ENCODE measurements around the gene UNC13B. TPM values are rescaled to one million over a fixed set of nuclear protein-coding genes. Genes with fewer than 3 reads are reported as not detected.
"Not testable (repeated sequence)": the region's sequence is repeated elsewhere in the genome, so short reads cannot be mapped to it uniquely, and the experiment has no call there.

The UNC13B gene
- total RNA-seq, 1 donor from 2014 or later: 0.84 TPM

DNA sequence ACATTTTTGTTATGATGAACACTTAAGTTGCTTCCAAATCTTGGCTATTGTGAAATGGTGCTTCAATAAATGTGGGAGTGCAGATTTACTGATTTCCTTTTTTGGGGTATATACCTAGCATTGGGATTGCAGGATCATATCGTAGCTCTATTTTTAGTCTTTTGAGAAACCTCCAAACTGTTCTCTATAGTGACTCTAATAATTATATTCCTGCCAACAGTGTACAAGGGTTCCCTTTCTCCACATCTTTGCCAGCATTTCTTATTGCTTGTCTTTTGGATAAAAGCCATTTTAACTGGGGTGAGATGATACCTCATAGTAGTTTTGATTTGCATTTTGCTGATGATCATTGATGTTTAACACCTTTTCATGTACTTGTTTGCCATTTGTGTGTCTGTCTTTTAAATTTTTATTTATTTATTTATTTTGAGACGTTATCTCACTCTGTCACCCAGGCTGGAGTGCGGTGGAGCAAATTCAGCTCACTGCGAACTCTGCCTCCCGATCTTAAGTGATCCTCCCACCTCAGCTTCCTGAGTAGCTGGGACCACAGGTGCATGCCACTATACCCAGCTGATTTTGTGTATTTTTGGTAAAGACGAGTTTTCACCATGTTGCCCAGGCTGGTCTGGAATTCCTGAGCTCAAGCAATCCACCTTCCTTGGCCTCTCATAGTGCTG lies 59.0 kb downstream of the UNC13B start:
- intact Hi-C loops (cut with micrococcal nuclease): no loop called here

DNA sequence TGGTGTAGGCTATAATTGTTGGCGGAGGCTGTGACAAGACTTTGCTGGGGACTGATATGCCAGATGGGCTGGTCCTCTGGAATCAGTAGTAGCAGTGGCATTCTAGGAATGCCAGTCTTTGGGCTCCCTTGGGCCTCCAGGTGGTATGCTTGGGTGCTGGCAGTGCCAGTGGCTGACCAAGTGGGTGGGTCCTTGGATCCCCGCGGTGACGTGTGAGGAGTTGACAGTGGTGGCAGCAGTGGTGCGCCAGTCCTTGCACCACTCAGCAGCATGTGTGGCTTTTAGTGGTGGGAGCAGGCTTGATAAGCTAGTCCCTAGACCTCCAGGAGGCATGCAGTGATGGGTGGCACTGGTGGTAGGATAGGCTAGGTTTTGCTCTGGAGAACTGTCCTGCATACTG lies 63.9 kb downstream of the UNC13B start:
- intact Hi-C loops (cut with micrococcal nuclease): no loop called here

DNA sequence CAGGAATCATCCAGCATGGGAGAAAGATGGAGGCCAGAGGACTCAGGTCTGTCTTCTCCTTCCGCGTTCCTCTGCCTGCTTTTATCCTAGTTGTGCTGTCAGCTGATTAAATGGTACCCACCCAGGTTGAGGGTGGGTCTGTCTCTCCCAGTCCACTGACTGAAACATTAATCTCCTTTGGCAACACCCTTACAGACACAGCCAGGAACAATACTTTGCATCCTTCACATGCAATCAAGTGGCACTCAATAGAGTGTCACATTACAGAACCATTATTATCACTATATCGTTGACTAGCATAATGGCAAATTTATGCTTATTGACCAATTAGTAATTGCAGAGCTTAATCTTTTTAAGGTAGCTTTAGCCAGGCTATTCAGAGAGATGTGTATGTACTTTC lies 64.8 kb downstream of the UNC13B start:
- intact Hi-C loops (cut with micrococcal nuclease): no loop called here

DNA sequence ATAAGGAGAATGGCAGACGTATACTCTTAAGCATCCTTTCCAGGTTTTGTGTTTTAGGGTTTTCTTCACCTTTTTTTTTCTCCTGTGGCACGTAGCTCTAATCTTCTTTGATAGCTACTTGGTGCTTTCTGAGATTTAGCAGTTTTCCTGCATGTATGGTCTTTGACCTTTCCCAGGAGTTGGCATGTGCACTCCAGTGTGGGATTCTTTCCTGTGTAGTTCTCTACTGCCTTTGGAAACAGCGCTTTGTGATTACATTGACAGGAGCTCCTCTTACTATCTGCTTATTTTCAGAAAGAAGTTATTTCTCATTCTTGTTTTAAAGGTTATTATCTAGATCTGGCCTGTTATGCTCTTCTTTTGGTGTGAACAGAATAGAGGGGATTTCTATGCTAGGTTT lies 65.5 kb downstream of the UNC13B start:
- intact Hi-C loops (cut with micrococcal nuclease): no loop called here

DNA sequence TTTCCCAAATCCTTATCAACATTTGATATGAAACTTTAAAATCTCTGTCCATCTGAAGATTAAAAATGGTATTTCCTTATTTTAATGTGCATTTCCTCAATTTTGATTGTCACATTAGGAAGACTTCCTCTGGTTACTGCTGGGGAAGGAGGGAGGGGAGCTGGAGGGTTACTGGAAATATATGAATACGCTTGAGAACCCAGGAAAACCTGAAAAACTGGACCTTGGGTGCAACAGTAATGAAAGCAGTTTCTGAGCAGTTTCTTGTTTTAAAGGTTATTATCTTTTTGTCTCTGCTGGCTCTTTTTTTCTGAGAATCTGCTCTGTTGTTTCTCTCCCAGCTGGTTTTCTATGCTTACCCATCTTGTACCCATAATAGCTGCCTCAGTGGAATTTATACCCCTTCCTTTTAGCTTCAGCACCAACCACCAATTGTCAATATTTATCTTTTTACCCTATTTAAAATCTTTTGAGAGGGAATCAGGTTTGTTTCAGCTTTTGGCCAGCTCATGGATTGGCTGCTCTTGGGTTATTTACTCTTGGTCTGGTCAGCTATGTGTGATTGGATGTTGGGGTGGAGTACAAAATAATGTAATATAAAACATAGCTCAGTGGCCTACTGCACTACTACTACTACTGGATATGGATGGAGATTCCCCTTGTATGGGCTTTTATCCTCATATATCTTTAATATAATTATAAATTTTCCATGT lies 67.4 kb downstream of the UNC13B start:
- intact Hi-C loops (cut with micrococcal nuclease): no loop called here

DNA sequence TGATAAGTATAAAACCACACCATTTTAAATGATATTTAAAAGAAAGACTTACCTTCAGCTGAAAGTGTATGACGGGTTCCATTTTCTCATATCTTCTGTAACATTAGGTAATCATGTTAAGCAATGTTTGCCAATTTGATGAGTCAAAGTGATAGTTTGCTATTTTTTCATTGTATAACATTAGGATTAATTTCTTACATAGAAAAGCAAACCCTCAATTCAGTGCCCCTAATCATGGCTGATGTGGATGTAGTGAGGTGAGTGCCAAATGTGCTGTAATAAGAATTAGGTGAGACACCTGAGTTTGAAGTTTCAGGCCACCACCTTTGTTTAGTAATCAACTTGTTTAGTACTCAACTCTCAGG lies 68.0 kb downstream of the UNC13B start:
- intact Hi-C loops (cut with micrococcal nuclease): no loop called here

DNA sequence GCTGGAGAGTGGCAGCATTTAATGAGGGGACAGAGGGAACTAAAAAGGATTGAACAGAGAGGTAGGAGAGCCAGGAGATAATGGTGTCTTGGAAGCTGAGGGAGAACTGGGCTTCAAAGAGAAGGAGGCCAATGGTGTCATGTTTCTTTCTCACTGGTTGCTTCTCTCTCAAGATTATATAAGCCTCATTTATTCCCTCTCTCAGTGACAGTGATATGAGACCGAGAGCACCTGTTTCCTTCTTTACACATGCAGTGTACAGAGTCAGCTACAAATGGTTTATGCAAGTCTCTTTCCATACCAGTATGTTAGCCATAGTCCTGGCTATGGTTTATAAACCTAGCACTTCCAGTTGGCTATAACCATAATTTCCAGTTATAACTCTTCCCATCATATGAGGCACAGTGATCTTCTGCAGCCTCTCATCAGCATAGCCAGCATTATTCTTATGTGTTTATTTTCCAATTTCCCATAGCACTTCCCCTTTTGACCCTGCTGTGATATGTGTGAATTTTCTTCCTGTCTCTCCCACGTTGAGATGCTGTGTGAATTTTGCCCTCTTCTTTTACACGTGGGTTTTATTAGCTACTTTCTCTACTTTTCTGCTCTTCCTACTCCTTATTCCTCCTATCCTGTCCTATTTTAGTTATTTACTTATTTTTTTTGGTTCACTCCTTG lies 71.2 kb downstream of the UNC13B start:
- intact Hi-C loops (cut with micrococcal nuclease): no loop called here

DNA sequence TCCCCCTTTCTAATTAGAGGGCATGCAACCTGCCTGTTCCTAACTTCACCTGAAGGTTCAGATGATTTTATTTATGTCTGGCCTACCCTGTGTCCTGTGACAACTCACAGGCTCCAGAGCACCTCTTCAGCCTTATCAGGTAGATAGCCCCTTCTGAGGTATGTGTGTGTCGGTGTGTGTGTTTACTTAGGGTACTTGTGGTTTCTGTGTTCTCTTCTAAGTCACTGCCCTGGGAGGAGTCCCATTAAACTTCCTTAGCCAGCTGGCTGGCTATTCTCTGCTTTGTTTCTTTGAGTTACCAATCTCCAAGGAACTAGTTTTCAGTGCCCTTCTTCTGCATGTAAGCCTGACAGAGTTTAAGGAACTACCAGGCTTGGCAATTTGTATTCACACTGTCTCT lies 74.9 kb downstream of the UNC13B start:
- intact Hi-C loops (cut with micrococcal nuclease): no loop called here

DNA sequence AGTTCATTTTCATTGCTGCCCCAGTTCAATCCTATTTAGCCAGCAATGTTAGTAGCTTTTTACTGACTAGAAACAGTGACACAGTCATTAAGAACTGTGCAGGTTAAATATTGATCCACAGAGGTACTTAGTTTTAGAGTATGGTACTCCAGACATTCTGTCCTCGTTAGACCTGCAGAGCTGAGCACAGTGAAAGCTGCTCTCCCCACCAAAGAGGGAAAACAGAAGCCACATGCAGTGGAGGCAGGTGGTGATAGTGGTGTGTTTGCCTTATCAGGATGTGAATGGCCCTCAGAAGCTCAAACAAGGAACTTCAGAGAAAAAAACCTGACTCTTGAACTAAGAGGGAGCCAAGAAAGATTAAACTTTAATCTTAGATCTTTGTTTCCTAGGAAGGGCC lies 75.5 kb downstream of the UNC13B start:
- intact Hi-C loops (cut with micrococcal nuclease): no loop called here

DNA sequence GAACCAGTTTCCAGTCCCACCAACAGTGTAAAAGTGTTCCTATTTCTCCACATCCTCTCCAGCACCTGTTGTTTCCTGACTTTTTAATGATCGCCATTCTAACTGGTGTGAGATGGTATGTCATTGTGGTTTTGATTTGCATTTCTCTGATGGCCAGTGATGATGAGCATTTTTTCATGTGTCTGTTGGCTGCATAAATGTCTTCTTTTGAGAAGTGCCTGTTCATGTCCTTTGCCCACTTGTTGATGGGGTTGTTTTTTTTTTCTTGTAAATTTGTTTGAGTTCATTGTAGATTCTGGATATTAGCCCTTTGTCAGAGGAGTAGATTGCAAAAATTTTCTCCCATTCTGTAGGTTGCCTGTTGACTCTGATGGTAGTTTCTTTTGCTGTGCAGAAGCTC lies 84.1 kb downstream of the UNC13B start:
- intact Hi-C loops (cut with micrococcal nuclease): not testable (repeated sequence)

DNA sequence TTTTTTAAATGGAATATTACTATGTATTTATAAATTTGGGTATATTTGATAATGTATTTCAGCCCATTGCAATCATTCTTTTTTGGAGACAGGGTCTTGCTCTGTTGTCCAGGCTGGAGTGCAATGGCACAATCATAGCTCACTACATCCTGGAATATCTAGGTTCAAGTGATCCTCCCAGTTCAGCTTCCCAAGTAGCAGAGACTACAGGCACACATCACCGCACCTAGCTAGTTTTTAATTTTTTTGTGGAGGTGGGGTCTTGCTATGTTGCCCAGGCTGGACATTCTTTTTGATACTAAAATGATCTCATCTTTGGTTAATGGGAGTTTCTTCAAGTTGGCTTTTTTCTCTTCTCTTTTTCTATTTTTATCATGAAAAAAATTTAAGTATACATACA lies 91.3 kb downstream of the UNC13B start:
- intact Hi-C loops (cut with micrococcal nuclease): no loop called here

DNA sequence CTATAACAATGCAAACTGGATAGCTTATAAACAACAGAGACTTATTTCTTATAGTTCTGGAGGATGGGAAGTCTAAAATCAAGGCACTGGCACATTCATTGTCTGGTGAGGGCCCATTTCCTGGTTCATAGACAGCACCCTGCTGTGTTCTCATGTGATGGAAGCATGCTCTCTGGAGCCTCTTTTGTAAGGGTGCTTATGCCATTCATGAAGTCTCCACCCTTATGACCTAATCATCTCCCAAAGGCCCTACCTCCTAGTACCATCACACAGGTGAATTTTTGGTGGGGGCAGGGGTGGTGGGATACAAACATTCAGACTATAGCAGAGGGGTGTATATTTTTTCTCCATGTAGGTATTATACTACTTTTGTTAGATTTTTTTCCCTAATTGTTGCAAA lies 92.4 kb downstream of the UNC13B start:
- intact Hi-C loops (cut with micrococcal nuclease): no loop called here

DNA sequence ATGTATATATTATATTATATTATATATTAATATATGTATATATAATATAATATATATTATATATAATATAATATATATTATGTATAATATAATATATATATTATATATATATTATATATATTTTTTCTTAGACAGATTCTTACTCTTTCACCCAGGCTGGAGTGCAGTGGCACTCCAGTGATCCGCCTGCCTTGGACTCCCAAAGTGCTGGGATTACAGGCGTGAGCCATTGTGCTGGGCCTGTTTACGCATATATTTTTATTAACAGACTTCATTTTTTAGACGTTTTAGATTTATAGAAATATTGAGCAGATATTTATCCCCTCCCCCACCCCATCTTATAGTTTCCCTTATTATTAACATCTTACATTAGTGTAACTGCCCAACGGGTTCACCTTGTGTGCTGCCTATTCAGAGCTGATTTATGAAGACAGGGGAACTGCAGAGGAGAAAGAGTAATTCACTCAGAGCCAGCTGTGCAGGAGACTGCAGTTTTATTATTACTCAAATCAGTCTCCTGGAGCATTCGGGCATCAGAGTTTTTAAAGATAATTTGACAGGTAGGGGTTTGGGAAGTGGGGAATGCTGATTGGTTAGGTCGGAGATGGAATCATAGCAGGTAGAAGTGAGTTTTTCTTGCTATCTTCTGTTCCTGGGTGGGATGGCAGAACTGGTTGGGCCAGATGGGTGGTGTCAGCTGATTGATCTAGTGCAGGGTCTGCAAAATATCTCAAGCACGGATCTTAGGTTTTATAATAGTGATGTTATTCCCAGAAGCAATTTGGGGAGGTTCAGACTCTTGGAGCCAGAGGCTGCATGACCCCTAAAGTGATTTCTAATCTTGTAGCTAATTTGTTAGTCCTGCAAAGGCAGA lies 93.4 kb downstream of the UNC13B start:
- intact Hi-C loops (cut with micrococcal nuclease): no loop called here

DNA sequence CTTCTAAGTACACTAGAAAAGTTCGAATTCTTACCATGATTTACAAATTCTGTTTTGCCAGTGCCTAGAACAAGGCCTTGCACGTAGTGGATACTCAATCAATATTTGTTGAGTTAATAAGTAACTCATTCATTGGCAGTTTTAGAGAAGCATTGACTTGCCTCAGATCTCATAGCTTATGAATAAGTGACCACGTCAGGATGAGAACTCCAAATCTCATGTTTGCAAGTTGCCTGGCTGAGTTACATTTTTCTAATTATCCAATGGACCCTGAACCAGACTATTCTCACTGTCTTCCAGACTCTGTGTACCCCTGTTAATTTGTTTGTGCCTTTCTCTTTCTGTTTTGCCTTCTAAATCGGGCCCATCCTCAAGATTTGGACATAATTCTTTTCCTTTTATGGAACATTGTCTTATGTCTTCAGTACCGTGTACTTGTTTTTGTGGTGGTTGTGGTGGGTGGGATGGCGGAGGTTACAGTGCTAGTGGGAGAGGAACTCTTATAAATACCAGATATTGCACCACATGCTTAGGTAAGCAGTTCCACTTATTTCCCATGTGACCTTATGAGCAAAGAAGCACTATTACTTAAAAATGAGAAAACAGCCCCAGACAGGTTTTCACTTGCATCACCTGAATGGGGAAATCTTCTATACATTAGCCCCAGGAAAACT lies 96.3 kb downstream of the UNC13B start:
- intact Hi-C loops (cut with micrococcal nuclease): loop anchor here (2.0 kb wide), 1 partner anchor 359 kb away; no protein-coding TSS in a partner anchor

DNA sequence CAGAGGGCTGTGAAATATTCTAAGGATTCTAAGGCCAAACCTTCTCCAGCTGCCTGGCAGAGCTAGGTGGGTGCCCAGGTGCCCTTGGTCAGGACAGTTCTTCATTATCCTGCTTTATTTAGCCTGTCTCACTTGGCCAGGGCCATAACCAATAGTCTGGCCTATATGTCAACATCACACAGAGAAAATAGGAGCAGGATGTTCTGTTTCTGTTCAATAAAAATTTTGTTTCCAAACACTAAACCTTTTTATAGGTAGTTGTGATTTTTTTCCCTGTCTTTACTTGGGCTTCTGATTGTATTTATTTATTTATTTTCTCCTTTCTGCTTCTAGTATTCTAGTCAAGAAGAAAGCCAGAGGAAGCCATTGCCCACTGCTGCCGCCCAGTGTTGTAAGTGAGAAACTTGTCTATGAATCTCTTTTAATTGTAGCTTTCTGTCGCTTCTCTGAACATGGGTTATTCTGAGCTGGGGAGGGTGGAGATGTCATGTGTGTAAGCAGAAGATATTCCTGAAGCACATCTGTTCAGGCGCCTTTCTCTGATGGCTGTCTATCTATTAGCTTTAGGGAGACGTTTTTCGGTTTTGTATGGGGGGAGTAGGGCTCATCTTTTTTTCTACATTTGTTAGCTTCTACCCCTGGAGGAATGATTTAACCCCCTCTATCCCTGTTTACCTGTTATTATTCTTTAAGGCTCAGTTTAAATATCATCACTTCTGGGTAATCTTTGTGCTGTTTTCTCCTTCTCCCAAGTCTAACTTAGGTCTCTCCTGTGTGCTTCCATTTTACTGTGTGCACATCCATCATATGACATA lies 97.1 kb downstream of the UNC13B start:
- intact Hi-C loops (cut with micrococcal nuclease): loop anchor here (1.0 to 2.0 kb wide), 2 partner anchors 143 to 360 kb away; no protein-coding TSS in a partner anchor

DNA sequence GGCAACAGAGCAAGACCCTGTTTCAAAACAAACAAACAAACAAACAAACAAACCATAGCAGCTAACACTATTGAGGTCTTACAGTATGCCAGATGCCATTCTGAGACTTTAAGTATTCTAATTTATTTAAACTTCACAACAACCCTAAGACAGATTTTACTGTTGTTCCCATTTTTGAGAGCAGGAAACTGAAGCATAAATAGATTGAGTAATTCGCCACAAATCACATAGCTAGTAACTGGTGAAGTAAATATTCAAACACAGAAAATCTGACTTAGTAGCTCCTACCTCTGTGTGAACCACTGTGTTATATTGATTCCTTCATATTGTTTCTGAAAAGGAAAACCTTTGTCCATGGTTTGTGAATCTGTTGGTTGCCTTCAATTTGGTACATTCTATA lies 98.4 kb downstream of the UNC13B start:
- intact Hi-C loops (cut with micrococcal nuclease): no loop called here

DNA sequence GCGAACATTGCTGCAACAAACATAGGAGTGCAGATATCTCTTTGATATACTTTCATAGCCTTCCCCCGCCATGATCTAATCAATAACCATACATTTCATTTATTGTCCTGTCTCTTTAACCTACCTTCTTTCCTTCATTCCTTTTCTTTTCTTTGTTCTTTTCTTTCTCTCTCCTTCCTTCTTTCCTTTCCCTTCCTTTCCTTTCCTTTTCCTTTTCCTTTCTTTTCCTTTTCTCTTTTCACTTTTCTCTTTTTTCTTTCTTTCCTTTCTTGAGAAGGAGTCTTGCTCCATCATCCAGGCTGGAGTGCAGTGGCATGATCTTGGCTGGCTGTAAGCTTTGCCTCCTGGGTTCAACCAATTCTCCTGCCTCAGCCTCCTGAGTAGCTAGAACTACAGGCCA lies 100.3 kb downstream of the UNC13B start:
- intact Hi-C loops (cut with micrococcal nuclease): no loop called here

DNA sequence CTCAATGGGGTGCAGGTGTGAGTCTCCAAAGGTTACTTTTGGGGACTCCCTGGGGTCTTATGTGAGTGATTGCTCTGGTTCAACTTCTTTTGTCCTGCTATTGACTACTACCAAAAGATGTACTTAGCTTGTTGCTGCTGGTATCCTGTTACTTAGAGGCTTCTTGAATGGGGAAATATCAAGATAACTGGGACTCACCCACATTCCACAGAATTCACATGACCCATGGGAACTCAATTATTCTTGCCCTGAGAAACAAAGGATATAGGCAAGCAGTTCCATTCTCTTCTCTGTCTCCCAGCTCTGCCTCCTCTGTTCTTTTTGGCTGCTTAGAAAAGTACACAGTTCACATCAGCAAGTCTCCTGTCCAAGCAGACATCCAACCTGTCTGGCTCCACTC lies 105.9 kb downstream of the UNC13B start:
- intact Hi-C loops (cut with micrococcal nuclease): no loop called here

DNA sequence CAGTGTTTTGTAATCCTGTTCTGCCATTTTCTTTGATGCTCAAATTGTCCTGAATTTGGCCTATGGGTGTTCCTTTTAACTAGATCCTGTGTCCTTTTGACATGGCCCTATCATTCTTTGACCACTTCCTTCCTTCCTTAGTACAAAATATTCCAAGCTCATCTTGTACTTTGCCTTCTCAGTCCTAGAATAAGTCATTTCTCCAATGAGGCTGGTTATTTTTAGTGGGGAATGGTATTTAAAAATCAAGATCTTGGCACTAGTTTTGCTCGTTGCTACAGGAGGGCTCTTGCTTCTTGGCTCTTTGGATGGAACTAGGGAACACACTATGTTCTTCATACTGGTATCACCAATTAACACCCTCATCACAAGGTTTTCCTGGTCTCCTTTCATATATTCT lies 108.1 kb downstream of the UNC13B start:
- intact Hi-C loops (cut with micrococcal nuclease): no loop called here

DNA sequence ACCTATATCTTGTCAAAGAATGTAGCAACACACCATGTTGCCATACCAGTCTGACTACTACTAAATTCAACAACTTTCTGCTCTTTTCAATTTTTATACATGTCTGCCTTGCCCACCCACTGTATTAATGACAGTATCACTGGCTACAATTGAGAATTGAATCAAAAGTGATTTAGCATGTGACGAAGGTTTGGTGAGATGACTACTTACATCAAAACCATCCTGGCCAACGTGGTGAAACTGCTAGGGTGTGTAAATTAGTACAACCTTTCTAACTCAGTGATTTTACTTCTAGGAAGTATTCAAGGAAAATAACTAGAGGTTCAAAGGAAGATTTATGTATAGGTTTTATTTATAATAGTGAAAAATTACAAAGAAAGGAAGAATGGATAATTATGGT lies 109.8 kb downstream of the UNC13B start:
- intact Hi-C loops (cut with micrococcal nuclease): no loop called here
